ENCODE data around the gene CEP120.

DNA sequence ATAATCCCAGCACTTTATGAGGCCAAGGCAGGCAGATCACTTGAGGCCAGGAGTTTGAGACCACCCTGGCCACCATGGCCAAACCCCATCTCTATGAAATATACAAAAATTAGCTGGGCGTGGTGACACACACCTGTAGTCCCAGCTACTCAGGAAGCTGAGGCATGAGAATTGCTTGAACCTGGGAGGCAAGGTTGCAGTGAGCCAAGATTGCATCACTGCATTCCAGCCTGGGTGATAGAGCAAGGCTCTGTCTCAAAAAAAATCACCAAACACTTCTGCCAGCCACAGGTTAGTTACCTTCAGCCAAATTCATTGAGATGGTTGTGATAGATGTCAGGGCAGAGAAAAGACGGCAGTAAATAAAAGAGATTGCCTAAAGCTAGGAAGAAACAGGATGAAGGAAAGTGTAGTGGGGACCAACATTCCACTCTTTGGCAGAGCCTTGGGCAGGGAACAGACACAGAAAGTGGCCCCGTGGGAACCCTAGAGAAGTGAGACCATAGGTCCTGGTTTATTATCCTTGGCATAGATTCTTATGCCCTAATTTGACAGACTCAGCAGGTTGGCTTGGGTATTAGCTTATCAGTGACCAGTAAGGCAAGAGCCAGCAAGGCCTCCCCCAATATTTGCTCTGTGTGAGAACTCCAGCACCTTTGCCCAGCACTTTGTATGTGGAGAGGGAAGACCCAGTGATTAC is 5.5 kb upstream of the CEP120 start:
- TF ChIP-seq, protein P1, sequence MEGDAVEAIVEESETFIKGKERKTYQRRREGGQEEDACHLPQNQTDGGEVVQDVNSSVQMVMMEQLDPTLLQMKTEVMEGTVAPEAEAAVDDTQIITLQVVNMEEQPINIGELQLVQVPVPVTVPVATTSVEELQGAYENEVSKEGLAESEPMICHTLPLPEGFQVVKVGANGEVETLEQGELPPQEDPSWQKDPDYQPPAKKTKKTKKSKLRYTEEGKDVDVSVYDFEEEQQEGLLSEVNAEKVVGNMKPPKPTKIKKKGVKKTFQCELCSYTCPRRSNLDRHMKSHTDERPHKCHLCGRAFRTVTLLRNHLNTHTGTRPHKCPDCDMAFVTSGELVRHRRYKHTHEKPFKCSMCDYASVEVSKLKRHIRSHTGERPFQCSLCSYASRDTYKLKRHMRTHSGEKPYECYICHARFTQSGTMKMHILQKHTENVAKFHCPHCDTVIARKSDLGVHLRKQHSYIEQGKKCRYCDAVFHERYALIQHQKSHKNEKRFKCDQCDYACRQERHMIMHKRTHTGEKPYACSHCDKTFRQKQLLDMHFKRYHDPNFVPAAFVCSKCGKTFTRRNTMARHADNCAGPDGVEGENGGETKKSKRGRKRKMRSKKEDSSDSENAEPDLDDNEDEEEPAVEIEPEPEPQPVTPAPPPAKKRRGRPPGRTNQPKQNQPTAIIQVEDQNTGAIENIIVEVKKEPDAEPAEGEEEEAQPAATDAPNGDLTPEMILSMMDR (IDR thresholded peaks at IDR 0.05): no peak
- TF ChIP-seq POLR2AphosphoS5 (IDR thresholded peaks at IDR 0.05) (peak in 1 of 3 donors; percentile 34), EP300 (IDR thresholded peaks at IDR 0.05) (no peak), POLR2A (IDR thresholded peaks at IDR 0.05) (no peak)
